Measurements from ENCODE around the gene BBS5.

DNA sequence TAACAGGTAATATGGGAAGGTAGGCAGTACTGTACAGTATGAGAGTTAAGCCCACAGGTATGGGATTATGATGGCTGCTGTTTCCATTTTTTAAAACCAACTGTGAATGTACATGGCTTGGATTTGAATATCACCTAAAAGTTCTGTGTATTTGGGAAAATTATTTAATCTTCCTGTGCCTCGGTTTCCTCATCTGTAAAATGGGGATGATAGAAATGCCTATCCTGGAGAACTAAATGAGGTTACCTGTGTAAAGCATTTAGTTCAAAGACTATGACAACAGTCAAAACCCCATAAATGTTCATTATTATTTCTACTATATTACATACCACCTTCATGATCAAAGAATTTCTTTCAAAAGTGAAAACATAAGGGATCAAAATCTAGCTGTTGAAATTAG is 33.8 kb downstream of the BBS5 start:
- no peak for TF ChIP-seq POLR2AphosphoS5 (IDR thresholded peaks at IDR 0.05; ENCODE audit: borderline replicate concordance, low read depth, low read length)
- TF ChIP-seq EZH2 (IDR thresholded peaks at IDR 0.05): no peak

All from SK-N-MC (cell line).